GM23338 (cell line): Measurements from ENCODE around the gene DELE1. TPM values are rescaled to one million over a fixed set of nuclear protein-coding genes. Genes with fewer than 3 reads are reported as not detected.

Experiments used
- ATAC-seq: fragments of 200-7000 bp; cut with Tn5 transposase; 3 replicates; pipeline ENCODE4 v1.9.1; 2020
- DNase-seq: peaks from one replicate; pipeline ENCODE4 v3.0.0-alpha.2; 2015; ENCODE audit warnings: low spot score
- H2AFZ ChIP-seq: fragments of 200-600 bp; sonication (generic); 2 replicates; pipeline ENCODE4 v1.8.0; 2016; ENCODE audit warnings: antibody characterized with exemption, mild to moderate bottlenecking, moderate library complexity
- H3F3A ChIP-seq: fragments of 200-600 bp; sonication (generic); replicated peaks from 2 replicates; pipeline ENCODE4 v1.8.0; 2017; ENCODE audit warnings: antibody characterized with exemption, mixed run types, low read depth
- H3K27ac ChIP-seq: fragments of 200-600 bp; sonication (generic); 2 replicates; pipeline ENCODE4 v1.6.1; 2016; ENCODE audit warnings: low read depth
- H3K27me3 ChIP-seq: fragments of 200-600 bp; sonication (generic); 2 replicates; pipeline ENCODE4 v1.8.0; 2016; ENCODE audit warnings: mild to moderate bottlenecking, mixed run types, moderate library complexity; ENCODE audit not compliant: insufficient read depth
- H3K36me3 ChIP-seq: fragments of 200-600 bp; sonication (generic); 2 replicates; pipeline ENCODE4 v1.8.0; 2016; ENCODE audit warnings: mild to moderate bottlenecking; ENCODE audit not compliant: insufficient read depth
- H3K4me1 ChIP-seq: fragments of 200-600 bp; sonication (generic); 2 replicates; pipeline ENCODE4 v1.8.0; 2016; ENCODE audit warnings: mild to moderate bottlenecking, moderate library complexity; ENCODE audit not compliant: insufficient read depth
- H3K4me2 ChIP-seq: fragments of 200-600 bp; sonication (generic); 2 replicates; pipeline ENCODE4 v1.7.1; 2017; ENCODE audit warnings: mixed run types
- H3K4me3 ChIP-seq: fragments of 200-600 bp; sonication (generic); 2 replicates; pipeline ENCODE4 v1.6.1; 2016; ENCODE audit warnings: mixed run types
- H3K79me2 ChIP-seq: fragments of 200-600 bp; sonication (generic); replicated peaks from 2 replicates; pipeline ENCODE4 v1.8.0; 2017; ENCODE audit warnings: mild to moderate bottlenecking; ENCODE audit not compliant: insufficient read depth
- H3K9me2 ChIP-seq: fragments of 200-600 bp; sonication (generic); 2 replicates; pipeline ENCODE4 v1.8.0; 2017; ENCODE audit not compliant: insufficient read depth
- H4K20me1 ChIP-seq: fragments of 200-600 bp; sonication (generic); replicated peaks from 2 replicates; pipeline ENCODE4 v1.8.0; 2017; ENCODE audit warnings: mild to moderate bottlenecking; ENCODE audit not compliant: insufficient read depth
- H3K27ac Mint-ChIP-seq: 2 replicates; pipeline ENCODE4 v1.8.0; 2020; ENCODE audit warnings: inconsistent platforms, mild to moderate bottlenecking, moderate library complexity, mixed read lengths
- H3K27me3 Mint-ChIP-seq: 3 replicates; pipeline ENCODE4 v1.8.0; 2022; ENCODE audit warnings: low read depth, mild to moderate bottlenecking, moderate library complexity, mixed read lengths, inconsistent platforms; ENCODE audit not compliant: insufficient read depth, poor library complexity
- H3K36me3 Mint-ChIP-seq: 3 replicates; pipeline ENCODE4 v1.8.0; 2021; ENCODE audit warnings: low read depth, mild to moderate bottlenecking, inconsistent platforms, moderate library complexity, mixed read lengths
- H3K4me1 Mint-ChIP-seq: 3 replicates; pipeline ENCODE4 v1.8.0; 2020; ENCODE audit warnings: mild to moderate bottlenecking, inconsistent platforms, mixed read lengths
- H3K4me3 Mint-ChIP-seq: 3 replicates; pipeline ENCODE4 v1.8.0; 2021; ENCODE audit warnings: moderate library complexity, mild to moderate bottlenecking, inconsistent platforms, mixed read lengths
- H3K9me3 Mint-ChIP-seq: 3 replicates; pipeline ENCODE4 v1.8.0; 2020; ENCODE audit warnings: moderate library complexity, mild to moderate bottlenecking, inconsistent platforms, mixed read lengths
- CREB1 ChIP-seq: fragments of 250-450 bp; sonication (Bioruptor Pico); IDR thresholded peaks from 2 replicates; pipeline ENCODE4 v1.5.0; 2020; ENCODE audit warnings: low read depth, mild to moderate bottlenecking, moderate library complexity
- EZH2 ChIP-seq: fragments of 200-600 bp; sonication (generic); IDR thresholded peaks from one replicate; pipeline ENCODE4 v1.8.0; 2017; ENCODE audit warnings: antibody characterized with exemption, mild to moderate bottlenecking, low read depth; ENCODE audit not compliant: unreplicated experiment
- EZH2phosphoT487 ChIP-seq: fragments of 200-600 bp; sonication (generic); IDR thresholded peaks from one replicate; pipeline ENCODE4 v1.8.1; 2018; ENCODE audit warnings: antibody characterized with exemption; ENCODE audit not compliant: unreplicated experiment
- JUNB ChIP-seq: IDR thresholded peaks from one replicate; pipeline ENCODE4 v1.6.1; 2016; ENCODE audit warnings: antibody characterized with exemption; ENCODE audit not compliant: unreplicated experiment
- NANOG ChIP-seq: IDR thresholded peaks from 2 replicates; pipeline ENCODE4 v1.6.1; 2016; ENCODE audit warnings: antibody characterized with exemption, borderline replicate concordance
- POLR2AphosphoS5 ChIP-seq: IDR thresholded peaks from 2 replicates; pipeline ENCODE4 v1.6.1; 2016; ENCODE audit warnings: antibody characterized with exemption, low read depth
- STAT1 ChIP-seq: IDR thresholded peaks from one replicate; pipeline ENCODE4 v1.6.1; 2016; ENCODE audit warnings: antibody characterized with exemption; ENCODE audit not compliant: unreplicated experiment
- ZNF114 ChIP-seq: fragments of 250-450 bp; sonication (Bioruptor Pico); IDR thresholded peaks from 2 replicates; pipeline ENCODE4 v1.5.0; 2020; ENCODE audit warnings: mild to moderate bottlenecking, moderate library complexity
- ZNF331 ChIP-seq: fragments of 250-450 bp; sonication (Bioruptor Pico); IDR thresholded peaks from 2 replicates; pipeline ENCODE4 v1.5.0; 2020; ENCODE audit warnings: low read depth, mild to moderate bottlenecking, moderate library complexity
- polyA plus RNA-seq: library from polyadenylated mRNA; unstranded; fragments of >200 nt; fragmentation: Nextera tagmentation; extraction: Ambion mirVana; gene quantifications from 2 replicates; pipeline ENCODE4 v1.2.1, GENCODE V29; 2016
- total RNA-seq: library from RNA; depleted of rRNA; stranded (reverse); fragments of >200 nt; shearing (Covaris generic); gene quantifications from 2 replicates; pipeline ENCODE4 v1.2.3, GENCODE V29; 2014
- TF ChIP-seq, protein P1 (sequence below): IDR thresholded peaks from 2 replicates; pipeline ENCODE4 v1.6.1; 2016; ENCODE audit warnings: antibody characterized with exemption
- TF ChIP-seq, protein P2 (sequence below): IDR thresholded peaks from one replicate; pipeline ENCODE4 v1.6.1; 2018; ENCODE audit warnings: antibody characterized with exemption; ENCODE audit not compliant: unreplicated experiment
- TF ChIP-seq, protein P3 (sequence below), 2 experiments: fragments of 200-600 bp in 1 of 2; sonication (generic) in 1 of 2; conservative IDR thresholded peaks; 2 replicates each; pipeline versions ENCODE4 v1.5.1 to v1.6.1; 2016 to 2017; ENCODE audit warnings: antibody characterized with exemption in 2 of 2, low read depth in 2 of 2, mild to moderate bottlenecking in 2 of 2, moderate library complexity in 1 of 2
- TF ChIP-seq, protein P4 (sequence below): fragments of 250-450 bp; sonication (Bioruptor Pico); IDR thresholded peaks from 2 replicates; pipeline ENCODE4 v1.5.0; 2020; ENCODE audit warnings: mild to moderate bottlenecking, moderate library complexity

DELE1 gene
- total and polyA plus RNA-seq, 2 experiments from 2014 or later = 26.9 to 62.2 TPM

DNA sequence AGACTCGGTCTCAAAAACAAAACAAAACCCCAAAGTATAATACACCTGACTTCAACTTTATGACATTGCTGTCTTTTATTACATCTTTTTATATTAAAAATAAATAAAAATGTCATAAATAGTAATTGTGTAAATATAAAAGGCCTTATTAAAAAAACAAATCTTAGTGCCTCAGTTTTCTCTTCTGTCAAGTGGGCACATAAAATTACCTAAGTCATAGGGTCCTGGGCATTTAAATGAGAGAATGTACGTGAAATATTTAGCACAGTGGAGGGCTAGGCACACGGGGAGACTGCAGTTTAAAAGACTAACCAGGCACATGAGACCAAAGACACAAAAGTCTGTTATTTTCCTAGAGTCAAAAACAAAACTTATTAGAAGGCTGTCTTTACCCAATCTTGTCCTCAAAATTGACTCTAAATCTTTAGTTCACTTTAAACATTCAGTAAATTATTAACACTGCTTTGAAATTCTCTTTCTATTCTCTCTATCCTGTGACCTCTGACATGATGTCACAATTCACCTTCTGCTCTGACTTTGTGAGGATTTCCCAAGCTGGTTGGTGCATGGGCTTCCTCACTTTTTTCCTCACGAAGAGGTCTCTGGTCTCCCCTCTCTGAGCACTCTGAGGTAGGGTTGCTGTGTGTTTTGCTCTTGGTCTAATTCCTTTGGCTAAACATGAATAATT is 42.7 kb downstream of the DELE1 start:
- no peak for DNase-seq
- no peak overlapping the region for H3K4me3 Mint-ChIP-seq
- H4K20me1 ChIP-seq = no peaks in the 10 kb centered on the region
- no peak overlapping the region for H3K27ac ChIP-seq
- peaks cover 8% of the 10 kb centered on the region for H3K27me3 Mint-ChIP-seq
- ATAC-seq = no peak
- no peaks in the 10 kb centered on the region for H3K36me3 Mint-ChIP-seq
- H3K36me3 ChIP-seq = no peaks in the 10 kb centered on the region
- H3K4me2 ChIP-seq = no peak overlapping the region
- no peaks in the 10 kb centered on the region; the same call in 1 of the 2 replicates for H3K79me2 ChIP-seq
- no peaks in the 10 kb centered on the region for H3K9me2 ChIP-seq
- H3K27ac Mint-ChIP-seq = no peak overlapping the region
- peaks cover 13% of the 10 kb centered on the region for H3F3A ChIP-seq
- H3K27me3 ChIP-seq = no peaks in the 10 kb centered on the region
- no peaks in the 10 kb centered on the region for H3K9me3 Mint-ChIP-seq
- H3K4me3 ChIP-seq = no peak overlapping the region
- peaks cover 16% of the 10 kb centered on the region for H3K4me1 ChIP-seq
- TF ChIP-seq CREB1 (no peak), ZNF114 (CRISPR knock-in tag) (no peak), POLR2AphosphoS5 (no peak), EZH2 (no peak), ZNF331 (CRISPR knock-in tag) (no peak), JUNB (no peak), EZH2phosphoT487 (no peak), STAT1 (no peak), NANOG (no peak)
- TF ChIP-seq, protein P1, sequence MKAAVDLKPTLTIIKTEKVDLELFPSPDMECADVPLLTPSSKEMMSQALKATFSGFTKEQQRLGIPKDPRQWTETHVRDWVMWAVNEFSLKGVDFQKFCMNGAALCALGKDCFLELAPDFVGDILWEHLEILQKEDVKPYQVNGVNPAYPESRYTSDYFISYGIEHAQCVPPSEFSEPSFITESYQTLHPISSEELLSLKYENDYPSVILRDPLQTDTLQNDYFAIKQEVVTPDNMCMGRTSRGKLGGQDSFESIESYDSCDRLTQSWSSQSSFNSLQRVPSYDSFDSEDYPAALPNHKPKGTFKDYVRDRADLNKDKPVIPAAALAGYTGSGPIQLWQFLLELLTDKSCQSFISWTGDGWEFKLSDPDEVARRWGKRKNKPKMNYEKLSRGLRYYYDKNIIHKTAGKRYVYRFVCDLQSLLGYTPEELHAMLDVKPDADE = no peak
- TF ChIP-seq, protein P2, sequence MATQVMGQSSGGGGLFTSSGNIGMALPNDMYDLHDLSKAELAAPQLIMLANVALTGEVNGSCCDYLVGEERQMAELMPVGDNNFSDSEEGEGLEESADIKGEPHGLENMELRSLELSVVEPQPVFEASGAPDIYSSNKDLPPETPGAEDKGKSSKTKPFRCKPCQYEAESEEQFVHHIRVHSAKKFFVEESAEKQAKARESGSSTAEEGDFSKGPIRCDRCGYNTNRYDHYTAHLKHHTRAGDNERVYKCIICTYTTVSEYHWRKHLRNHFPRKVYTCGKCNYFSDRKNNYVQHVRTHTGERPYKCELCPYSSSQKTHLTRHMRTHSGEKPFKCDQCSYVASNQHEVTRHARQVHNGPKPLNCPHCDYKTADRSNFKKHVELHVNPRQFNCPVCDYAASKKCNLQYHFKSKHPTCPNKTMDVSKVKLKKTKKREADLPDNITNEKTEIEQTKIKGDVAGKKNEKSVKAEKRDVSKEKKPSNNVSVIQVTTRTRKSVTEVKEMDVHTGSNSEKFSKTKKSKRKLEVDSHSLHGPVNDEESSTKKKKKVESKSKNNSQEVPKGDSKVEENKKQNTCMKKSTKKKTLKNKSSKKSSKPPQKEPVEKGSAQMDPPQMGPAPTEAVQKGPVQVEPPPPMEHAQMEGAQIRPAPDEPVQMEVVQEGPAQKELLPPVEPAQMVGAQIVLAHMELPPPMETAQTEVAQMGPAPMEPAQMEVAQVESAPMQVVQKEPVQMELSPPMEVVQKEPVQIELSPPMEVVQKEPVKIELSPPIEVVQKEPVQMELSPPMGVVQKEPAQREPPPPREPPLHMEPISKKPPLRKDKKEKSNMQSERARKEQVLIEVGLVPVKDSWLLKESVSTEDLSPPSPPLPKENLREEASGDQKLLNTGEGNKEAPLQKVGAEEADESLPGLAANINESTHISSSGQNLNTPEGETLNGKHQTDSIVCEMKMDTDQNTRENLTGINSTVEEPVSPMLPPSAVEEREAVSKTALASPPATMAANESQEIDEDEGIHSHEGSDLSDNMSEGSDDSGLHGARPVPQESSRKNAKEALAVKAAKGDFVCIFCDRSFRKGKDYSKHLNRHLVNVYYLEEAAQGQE = no peak
- TF ChIP-seq, protein P3, sequence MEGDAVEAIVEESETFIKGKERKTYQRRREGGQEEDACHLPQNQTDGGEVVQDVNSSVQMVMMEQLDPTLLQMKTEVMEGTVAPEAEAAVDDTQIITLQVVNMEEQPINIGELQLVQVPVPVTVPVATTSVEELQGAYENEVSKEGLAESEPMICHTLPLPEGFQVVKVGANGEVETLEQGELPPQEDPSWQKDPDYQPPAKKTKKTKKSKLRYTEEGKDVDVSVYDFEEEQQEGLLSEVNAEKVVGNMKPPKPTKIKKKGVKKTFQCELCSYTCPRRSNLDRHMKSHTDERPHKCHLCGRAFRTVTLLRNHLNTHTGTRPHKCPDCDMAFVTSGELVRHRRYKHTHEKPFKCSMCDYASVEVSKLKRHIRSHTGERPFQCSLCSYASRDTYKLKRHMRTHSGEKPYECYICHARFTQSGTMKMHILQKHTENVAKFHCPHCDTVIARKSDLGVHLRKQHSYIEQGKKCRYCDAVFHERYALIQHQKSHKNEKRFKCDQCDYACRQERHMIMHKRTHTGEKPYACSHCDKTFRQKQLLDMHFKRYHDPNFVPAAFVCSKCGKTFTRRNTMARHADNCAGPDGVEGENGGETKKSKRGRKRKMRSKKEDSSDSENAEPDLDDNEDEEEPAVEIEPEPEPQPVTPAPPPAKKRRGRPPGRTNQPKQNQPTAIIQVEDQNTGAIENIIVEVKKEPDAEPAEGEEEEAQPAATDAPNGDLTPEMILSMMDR (conservative IDR thresholded peaks at IDR 0.05; ENCODE audit: low read depth in 2 of 2) = no peak
- TF ChIP-seq, protein P4, sequence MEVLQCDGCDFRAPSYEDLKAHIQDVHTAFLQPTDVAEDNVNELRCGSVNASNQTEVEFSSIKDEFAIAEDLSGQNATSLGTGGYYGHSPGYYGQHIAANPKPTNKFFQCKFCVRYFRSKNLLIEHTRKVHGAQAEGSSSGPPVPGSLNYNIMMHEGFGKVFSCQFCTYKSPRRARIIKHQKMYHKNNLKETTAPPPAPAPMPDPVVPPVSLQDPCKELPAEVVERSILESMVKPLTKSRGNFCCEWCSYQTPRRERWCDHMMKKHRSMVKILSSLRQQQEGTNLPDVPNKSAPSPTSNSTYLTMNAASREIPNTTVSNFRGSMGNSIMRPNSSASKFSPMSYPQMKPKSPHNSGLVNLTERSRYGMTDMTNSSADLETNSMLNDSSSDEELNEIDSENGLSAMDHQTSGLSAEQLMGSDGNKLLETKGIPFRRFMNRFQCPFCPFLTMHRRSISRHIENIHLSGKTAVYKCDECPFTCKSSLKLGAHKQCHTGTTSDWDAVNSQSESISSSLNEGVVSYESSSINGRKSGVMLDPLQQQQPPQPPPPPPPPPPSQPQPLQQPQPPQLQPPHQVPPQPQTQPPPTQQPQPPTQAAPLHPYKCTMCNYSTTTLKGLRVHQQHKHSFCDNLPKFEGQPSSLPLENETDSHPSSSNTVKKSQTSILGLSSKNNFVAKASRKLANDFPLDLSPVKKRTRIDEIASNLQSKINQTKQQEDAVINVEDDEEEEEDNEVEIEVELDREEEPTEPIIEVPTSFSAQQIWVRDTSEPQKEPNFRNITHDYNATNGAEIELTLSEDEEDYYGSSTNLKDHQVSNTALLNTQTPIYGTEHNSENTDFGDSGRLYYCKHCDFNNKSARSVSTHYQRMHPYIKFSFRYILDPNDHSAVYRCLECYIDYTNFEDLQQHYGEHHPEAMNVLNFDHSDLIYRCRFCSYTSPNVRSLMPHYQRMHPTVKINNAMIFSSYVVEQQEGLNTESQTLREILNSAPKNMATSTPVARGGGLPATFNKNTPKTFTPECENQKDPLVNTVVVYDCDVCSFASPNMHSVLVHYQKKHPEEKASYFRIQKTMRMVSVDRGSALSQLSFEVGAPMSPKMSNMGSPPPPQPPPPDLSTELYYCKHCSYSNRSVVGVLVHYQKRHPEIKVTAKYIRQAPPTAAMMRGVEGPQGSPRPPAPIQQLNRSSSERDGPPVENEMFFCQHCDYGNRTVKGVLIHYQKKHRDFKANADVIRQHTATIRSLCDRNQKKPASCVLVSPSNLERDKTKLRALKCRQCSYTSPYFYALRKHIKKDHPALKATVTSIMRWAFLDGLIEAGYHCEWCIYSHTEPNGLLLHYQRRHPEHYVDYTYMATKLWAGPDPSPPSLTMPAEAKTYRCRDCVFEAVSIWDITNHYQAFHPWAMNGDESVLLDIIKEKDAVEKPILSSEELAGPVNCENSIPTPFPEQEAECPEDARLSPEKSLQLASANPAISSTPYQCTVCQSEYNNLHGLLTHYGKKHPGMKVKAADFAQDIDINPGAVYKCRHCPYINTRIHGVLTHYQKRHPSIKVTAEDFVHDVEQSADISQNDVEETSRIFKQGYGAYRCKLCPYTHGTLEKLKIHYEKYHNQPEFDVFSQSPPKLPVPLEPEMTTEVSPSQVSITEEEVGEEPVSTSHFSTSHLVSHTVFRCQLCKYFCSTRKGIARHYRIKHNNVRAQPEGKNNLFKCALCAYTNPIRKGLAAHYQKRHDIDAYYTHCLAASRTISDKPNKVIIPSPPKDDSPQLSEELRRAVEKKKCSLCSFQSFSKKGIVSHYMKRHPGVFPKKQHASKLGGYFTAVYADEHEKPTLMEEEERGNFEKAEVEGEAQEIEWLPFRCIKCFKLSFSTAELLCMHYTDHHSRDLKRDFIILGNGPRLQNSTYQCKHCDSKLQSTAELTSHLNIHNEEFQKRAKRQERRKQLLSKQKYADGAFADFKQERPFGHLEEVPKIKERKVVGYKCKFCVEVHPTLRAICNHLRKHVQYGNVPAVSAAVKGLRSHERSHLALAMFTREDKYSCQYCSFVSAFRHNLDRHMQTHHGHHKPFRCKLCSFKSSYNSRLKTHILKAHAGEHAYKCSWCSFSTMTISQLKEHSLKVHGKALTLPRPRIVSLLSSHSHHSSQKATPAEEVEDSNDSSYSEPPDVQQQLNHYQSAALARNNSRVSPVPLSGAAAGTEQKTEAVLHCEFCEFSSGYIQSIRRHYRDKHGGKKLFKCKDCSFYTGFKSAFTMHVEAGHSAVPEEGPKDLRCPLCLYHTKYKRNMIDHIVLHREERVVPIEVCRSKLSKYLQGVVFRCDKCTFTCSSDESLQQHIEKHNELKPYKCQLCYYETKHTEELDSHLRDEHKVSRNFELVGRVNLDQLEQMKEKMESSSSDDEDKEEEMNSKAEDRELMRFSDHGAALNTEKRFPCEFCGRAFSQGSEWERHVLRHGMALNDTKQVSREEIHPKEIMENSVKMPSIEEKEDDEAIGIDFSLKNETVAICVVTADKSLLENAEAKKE (CRISPR knock-in tag) = no peak
- no peak overlapping the region for H2AFZ ChIP-seq
- peaks cover 19% of the 10 kb centered on the region; the same call in 2 of the 3 replicates for H3K4me1 Mint-ChIP-seq
